HEK293T (cell line): ENCODE measurements around the gene SACS.

Experiments used
- ARNT ChIP-seq: fragments of 450-650 bp; IDR thresholded peaks from 2 replicates; pipeline ENCODE4 v1.6.1; 2017; ENCODE audit warnings: mild to moderate bottlenecking
- BHLHE40 ChIP-seq: fragments of 450-650 bp; IDR thresholded peaks from 2 replicates; pipeline ENCODE4 v1.6.1; 2016; ENCODE audit warnings: mild to moderate bottlenecking, moderate library complexity, borderline replicate concordance
- CTBP1 ChIP-seq: fragments of 450-650 bp; IDR thresholded peaks from 2 replicates; pipeline ENCODE4 v1.6.1; 2016; ENCODE audit warnings: borderline replicate concordance
- ELF4 ChIP-seq: fragments of 450-650 bp; IDR thresholded peaks from 2 replicates; pipeline ENCODE4 v1.6.1; 2017; ENCODE audit warnings: antibody characterized with exemption
- FOXA1 ChIP-seq: fragments of 450-650 bp; IDR thresholded peaks from 2 replicates; pipeline ENCODE4 v1.6.1; 2016; ENCODE audit warnings: mild to moderate bottlenecking
- FOXK2 ChIP-seq: fragments of 450-650 bp; IDR thresholded peaks from 2 replicates; pipeline ENCODE4 v1.6.1; 2016; ENCODE audit warnings: mild to moderate bottlenecking
- FOXM1 ChIP-seq: fragments of 450-650 bp; IDR thresholded peaks from 2 replicates; pipeline ENCODE4 v1.6.1; 2017; ENCODE audit warnings: mild to moderate bottlenecking, borderline replicate concordance
- LEF1 ChIP-seq: fragments of 450-650 bp; IDR thresholded peaks from 2 replicates; pipeline ENCODE4 v1.6.1; 2017; ENCODE audit warnings: mild to moderate bottlenecking, borderline replicate concordance
- NFRKB ChIP-seq: fragments of 450-650 bp; IDR thresholded peaks from 2 replicates; pipeline ENCODE4 v1.6.1; 2016; ENCODE audit warnings: mild to moderate bottlenecking, moderate library complexity
- PKNOX1 ChIP-seq: fragments of 450-650 bp; IDR thresholded peaks from 2 replicates; pipeline ENCODE4 v1.6.1; 2016
- SP1 ChIP-seq: fragments of 450-650 bp; IDR thresholded peaks from 2 replicates; pipeline ENCODE4 v1.6.1; 2017
- SUZ12 ChIP-seq: fragments of 450-650 bp; IDR thresholded peaks from 2 replicates; pipeline ENCODE4 v1.6.1; 2016; ENCODE audit warnings: mild to moderate bottlenecking
- TARDBP ChIP-seq: fragments of 450-650 bp; IDR thresholded peaks from 2 replicates; pipeline ENCODE4 v1.6.1; 2016

GRCh38 chr13:23394821-23395220 is 38.7 kb downstream of the SACS start:
- TF ChIP-seq SP1 (no peak), LEF1 (no peak), CTBP1 (no peak), NFRKB (no peak), FOXM1 (no peak), ELF4 (no peak), FOXA1 (no peak), ARNT (no peak), BHLHE40 (no peak), SUZ12 (no peak), TARDBP (no peak), FOXK2 (no peak), PKNOX1 (no peak)
